HL-60/S4 (cell line): Measurements from ENCODE around the gene EHD3.

Source experiments
- in situ Hi-C: fragments of 300-500 bp; cut with MboI; formaldehyde crosslinking; loops from 2 replicates; pipeline ENCODE4 v1.14.3; 2022; ENCODE audit warnings: low sequenced_read_pairs

Gene EHD3

DNA sequence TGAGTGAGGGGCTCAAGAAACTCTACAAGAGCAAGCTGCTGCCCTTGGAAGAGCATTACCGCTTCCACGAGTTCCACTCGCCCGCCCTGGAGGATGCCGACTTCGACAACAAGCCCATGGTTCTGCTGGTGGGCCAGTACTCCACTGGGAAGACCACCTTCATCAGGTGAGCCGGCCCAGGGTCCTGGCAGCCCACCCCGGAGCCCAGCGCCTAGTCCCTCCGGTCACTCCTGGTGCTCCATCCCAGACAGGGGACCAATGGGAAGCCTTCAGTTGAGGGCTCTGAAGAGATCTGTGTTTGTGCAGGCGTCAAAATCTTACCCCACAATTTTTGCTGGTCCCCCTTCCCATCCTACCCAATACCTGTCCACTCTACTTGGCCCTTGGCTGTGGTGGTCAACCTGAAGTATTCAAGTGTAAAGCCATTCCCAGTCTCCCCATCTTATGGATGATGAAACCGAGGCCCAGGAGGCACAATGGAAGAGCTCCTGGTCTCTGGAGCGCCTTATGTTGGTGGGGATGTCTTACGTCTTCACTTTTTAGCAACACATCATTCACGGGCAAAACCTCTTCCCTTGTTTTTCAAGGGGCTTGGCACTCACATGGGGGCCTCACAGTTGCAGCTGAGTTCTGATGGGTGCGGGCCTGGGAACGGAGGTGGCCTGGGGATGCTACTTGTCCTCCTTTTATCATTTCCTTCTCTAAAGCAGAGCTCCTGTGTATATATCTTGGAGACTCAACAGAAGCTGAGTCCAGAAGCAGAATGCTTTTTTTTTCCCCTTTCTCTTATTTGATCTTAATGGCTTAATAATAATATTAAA, 941 bp downstream of the EHD3 start:
- in situ Hi-C loops, result no loop called here

DNA sequence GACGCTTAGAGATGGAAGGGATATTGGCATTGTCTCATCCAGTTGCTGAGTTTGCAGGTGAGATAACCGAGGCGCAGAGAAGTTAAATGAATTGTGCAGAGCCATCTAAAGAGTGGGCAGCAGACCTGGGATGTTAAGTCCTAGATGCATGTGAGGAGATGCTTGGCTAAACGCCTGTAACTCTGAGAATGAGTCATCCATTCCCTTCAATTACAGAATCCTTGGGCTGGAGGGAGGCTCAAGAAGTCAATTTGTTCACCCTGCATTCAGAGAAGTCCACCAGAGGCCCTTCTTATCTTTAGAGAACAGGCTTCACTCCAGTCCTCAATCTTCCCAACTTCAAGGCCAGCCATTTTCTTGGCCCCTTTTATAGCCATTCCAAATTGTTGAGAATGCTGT, 1.6 kb downstream of the EHD3 start:
- in situ Hi-C loops, result no loop called here

DNA sequence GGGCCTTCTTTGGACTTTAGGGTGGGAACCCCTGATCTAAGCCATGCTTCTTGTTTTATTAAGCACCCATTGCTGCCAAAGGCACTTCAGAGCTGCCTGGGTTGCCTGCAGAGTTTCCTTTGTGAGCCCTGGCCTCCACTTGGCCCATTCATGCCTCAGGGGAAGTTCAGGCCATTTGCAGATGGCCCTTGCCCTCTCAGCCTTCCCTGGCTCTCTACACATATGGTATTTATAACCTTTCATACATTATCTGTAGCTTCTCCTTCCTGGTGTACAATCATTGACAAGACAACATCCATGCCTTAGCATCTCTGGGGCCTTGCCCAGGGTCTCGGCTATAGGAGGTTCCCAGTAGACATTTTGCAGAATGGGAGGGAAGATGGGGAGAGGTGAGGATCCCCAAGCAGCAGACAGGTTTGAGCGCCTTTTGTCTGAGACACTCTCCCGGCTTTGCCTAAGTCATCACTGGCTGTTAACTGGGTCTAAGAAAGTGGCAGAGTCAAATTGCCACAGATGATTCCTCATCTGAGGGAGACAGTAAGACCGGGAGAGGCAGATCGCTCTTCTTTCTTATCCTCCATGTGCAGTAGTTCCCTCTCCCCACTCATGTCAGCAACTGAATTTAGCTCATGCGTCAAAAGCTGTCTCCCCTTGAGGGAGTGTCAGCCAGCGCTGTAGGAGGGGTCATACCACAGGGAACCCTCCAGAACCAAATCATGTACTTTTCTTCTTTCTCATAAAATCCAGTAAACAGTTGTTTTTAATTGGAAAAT, 2.7 kb downstream of the EHD3 start:
- in situ Hi-C loops, result no loop called here

DNA sequence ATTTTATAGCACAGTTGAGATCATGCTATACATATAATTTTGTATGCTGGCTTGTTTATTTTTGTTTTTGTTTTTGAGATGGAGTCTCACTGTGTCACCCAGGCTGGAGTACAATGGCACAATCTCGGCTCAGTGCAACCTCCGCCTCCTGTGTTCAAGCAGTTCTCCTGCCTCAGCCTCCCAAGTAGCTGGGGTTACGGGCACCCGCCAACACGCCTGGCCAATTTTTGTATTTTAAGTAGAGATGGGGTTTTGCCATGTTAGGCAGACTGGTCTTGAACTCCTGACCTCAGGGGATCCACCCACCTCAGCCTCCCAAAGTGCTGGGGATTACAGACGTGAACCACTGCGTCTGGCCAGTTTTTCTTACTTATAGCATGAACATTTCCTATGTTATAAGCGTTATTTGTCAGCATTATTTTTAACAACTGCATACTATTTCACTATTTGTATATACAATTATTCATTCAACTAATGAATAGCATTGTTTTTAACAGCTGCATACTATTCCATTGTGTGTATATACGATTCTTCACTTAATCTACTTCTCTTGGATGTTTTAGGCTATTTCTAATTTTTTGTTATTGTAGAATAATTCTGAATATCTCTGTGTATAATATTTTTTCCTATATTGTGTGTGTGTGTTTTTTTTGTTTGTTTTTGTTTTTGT, 3.5 kb downstream of the EHD3 start:
- in situ Hi-C loops, result no loop called here

DNA sequence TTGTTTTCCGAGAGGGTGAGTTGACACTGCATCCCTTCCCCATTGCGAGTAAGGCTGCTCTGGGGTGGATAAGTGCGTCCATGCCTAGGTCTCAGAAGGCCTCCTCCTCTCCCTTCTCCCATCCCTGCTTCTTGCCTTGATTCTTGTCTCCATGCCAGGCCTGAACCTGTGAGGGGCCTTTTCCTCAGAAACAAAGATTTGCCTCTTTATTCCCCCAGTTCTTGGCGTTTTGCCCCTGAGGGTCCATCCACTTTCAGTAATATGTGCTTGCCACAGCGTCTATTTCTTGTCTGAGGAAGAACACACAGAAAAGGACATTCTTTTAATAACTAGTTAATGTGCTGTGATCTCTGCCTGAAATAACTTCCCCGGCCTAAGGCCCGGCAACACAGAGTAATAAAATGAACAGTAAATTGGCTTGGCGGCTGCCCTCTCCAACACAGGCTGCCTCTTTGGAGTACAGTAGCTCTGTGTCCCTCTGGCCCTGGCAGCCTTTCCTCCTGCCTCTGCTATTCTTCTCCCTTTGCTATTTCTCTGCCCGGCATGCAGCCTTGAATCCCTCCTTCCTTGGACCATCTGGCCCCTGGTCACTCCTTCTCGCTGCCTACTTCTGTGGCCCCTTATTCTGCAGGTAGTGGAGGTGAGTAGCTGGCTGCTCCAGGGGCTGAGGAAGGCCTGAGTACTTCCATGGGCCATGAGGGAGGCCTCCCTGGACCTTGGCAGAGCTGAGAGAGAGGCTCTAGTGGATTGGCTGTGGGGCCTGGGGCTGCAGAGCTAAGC, 4.4 kb downstream of the EHD3 start:
- in situ Hi-C loops, result no loop called here

DNA sequence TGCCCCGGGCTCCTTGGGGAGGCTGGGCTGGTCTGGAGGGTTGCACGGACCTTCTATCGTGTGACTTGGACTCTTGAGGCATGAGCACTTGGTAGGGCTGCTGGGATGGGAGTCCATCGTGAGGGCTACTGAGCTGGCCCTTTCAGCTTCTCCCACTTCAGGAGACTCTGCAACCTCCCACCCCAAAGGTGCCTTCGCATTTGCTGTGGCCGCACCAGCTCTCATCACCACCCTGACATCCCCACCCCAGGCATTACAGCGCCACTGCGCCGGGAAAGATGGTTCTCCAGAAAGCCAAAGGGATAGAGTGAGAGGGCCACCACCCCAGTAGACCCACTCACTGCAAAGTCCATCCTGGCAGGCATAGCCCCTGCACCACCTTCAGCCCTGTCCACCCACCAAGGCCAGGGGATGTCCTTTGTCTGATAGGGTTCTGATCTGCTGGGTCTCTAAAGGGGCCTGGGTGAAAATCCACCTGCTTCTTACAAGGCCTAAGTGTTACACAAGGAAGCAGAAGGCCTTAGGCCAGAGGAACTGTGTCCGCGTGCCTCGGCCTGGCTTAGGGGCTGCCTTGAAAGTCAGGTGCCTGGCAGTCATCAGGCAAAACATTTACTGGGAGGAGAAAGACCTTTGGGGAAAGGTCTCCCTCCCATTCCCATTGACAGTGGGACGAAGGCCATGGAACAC, 5.1 kb downstream of the EHD3 start:
- in situ Hi-C loops, result no loop called here

DNA sequence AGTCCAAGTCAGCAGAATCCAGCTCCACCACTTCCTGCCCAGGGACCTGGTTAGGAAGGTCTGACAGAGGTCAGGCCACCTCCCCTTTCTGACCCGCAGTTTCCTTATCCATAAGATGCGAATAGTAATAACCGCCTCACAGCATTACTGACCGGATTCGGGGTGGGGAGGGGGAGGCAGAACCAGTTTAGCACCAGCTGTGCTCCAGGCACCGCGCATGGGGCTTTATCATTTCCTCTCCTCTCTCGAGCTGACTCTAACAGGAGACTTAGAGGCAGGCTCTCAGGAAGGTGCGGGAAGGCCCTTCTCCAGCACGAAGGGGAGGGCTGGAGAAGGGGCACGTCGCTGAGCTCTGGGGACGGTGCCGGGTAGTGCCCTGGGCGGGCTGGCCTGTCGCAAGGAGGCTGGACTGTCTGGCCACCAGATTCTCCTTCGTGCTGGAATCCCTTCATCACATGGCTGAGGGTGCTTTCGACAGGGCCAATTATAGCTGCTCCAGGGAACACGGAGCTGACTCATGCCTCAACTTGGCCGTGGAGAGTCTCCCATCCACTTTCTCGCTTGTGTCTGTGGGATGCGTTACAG, 5.7 kb downstream of the EHD3 start:
- in situ Hi-C loops, result no loop called here

DNA sequence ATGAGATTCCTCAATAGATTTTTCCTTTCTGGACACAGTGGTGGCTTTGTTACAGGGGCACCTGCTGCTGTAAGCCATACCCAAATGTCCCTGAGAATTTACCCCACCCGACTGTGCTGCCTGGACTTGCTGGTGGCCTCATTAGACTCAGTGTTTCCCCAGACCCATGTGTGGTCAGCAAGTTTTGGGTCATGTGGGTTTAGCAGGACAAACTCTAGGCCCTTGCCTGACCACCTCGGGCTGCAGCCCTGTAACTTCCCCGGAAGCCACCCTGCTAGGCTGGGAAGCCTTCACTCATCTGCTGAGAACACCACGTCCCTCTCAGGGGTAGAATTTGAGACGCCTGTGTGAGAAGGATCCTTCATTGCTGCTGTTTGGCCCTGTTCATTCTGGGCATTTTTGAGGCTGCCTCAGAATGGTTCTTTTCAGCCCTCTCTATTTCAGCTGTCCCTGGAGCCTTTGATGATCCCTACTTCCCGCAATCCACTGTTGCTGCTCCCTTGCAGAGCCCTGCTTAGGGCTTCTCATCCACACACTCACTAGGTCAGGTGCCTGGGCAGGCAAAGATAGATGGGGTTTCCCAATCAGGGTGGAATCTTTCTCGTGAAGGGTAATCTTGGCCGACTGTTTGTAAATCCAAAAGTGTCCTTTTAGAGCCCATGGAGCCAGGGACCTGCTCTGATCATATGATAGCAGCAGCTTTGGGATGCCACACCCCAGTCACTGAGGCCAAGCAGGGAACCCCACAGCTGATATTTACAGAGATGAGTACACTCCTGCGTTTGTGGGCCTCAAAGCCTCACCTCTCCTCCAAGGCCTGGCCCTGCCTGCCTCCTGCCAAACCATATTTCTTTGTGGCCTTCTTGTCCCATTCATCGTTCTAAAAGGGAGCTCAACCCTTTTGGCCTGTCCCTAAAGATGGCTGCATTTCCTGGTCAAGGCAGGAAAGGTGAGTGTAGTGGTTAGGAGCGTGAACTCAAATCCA, 6.7 kb downstream of the EHD3 start:
- in situ Hi-C loops, result no loop called here

DNA sequence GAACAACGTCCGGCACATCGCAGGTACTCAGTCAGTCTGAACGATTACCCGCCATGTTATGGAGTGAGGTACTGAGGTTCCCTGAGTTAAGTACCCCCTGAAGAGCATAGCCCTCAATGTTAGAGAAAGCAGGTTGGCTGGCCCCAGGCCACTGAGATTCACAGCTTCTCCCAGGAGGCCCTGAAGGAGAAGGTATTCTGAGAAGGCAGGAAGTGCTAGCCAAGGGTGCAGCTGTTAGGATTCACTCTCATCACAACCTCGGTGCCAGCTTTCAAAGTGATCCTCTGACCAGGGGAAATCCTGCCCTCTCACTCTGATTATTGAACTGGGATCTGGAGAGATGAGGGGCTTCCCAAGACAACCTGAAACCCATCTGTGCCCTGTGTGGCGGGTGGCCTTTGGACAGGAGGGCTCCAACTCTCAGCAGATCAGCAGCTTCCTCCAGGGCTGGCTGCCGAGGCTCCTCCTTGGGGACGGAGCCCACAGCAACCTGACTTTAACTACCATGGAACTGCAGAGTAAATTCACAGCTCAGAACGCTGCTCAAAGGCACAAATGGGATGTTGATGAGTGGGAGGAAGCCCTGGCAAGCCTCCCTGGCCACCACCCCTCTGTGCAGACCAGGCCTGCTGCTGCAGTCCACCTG, 7.8 kb downstream of the EHD3 start:
- in situ Hi-C loops, result no loop called here

DNA sequence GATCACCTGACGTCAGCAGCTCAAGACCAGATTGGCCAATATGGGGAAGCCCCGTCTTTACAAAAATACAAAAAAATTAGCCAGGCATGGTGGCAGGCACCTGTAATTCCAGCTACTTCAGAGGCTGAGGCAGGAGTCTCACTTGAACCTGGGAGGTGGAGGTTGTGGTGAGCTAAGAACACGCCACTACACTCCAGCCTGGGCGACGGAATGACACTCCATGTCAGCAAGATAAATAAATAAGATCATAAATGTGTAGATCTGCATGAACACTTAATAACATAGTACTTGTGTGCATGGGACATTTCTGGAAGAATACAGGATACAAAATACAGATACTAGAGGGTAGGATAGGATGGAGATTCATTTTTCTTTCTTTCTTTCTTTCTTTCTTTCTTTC, 9.1 kb downstream of the EHD3 start:
- in situ Hi-C loops, result no loop called here

DNA sequence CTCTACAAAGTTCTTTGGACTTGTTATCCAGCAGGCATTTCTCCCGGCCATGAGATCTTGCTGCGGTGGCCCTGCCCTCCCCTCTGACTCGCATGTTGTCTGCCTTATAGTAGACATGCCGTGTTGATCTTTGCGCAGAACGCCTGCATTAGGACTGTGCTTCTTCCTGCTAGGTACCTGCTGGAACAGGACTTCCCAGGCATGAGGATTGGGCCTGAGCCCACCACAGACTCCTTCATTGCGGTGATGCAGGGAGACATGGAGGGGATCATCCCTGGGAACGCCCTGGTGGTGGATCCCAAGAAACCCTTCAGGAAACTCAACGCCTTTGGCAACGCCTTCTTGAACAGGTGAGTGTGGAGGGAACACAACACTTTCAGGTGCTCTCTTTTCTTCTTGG, 10.1 kb downstream of the EHD3 start:
- in situ Hi-C loops, result no loop called here

DNA sequence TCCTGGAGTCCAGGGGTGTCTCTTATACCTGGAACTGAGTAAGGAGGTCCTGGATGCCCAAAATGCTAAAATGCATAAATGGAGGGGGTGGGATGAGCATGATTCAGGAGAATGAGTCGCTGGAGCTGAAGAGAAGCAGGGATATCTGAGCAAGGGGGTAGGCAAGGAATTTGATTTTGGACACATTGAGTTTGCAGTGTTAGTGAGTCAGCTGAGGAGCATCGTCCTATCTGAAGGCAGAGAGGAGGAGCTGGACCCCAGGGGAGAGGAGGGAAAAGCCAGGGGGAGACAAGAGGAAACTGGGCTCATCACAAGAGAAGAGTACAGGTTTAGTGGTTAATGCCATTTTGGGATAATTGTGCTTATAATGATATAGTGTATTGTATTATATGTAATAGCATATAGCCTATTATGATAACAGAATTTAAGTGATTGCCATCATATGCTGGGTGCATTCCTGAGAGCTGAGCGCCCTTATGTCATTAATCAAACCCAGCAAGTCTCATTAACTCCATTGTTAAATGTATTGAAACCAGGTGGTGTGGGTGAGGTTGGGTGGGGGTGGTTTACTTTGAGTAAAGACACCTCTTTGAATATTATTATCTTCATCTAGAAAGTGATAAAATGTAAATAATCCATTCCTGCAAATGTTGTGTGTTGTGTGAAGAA, 12.4 kb downstream of the EHD3 start:
- in situ Hi-C loops, result no loop called here

DNA sequence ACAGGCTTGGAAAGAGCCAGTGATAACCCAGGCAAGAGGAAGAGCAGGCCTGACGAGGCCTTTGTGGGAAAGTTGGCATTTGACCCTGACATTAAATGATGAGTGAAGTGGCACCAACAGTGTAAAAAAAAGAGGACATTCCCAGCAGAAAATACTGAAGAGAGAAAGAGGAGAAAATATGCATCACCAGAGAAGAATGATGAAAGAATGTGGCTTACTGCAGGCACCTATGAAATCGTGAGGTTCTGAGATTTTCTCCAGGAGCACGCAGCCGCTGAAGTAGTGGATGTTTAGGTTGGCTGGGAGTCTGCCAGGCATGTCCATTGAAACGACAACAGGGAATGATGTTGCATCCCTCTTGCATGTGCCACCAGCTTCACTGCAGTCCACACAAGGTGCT, 13.8 kb downstream of the EHD3 start:
- in situ Hi-C loops, result no loop called here

DNA sequence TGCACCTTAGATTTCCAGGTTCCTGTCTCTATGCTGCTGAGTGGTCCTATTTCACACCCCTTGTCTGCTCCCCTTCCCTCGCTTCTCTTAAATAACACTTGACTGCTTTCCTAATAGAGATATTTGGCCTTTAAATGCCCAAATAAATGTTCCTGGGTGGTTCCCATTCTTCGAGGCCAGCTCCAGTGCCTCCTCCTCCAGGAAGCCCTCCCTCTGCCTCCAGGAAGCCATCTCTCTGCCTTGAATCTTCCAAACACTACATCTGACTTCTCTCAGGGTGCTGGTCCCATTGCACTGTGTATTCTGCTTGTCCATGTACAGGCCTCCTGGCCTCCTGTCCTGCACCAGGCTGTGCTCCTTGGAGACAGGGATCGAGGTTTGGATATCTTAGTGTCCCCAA, 14.2 kb downstream of the EHD3 start:
- in situ Hi-C loops, result no loop called here

DNA sequence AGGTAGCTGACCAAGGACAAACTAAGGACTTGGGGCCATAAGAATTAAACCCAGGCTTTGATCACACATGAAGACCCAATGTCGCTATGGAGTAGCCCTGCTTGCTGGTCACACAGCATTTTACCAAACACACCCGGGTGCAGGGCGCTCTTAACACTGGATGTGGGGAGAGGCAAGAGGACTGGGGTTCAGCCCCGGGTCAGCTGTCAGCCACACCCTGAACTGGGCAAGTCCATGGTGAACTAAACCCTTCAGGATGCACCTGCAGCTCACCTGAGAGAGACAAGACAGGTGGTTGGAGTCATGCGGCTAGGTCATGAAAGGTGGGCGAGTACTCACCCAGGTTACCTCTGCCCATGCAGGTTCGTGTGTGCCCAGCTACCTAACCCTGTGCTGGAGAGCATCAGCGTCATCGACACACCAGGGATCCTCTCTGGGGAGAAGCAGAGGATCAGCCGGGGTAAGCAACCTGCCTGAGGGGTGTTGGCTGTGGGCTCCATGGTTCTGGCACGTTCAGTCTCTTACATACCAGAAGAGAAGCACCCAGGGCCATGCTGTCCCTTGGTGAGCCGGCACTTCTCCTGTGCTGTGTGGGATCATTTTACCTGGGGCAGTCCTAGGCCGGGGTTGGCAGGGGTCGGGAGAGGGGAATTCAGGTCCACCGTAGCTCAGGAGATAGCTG, 15.2 kb downstream of the EHD3 start:
- in situ Hi-C loops, result no loop called here

DNA sequence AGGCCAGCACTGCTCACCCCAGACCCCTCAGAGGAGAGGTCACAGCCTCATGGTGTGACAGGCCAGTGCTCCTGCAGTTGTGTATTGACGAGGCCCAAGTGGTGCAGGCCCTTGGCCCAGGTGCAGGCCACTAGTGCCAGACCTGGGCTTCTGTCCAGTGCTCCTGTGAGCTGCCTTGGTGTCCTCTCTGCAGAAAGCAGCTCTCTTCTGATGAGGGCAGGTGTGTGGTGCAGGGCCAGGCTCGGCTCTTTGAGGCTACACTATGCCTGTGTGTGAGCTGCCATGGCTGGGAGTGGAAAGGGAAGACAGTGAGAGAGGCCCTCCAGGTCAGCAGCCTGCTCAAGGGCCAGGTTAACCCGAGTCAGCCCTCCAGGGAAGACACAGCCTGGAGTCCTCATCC, 17.1 kb downstream of the EHD3 start:
- in situ Hi-C loops, result no loop called here

DNA sequence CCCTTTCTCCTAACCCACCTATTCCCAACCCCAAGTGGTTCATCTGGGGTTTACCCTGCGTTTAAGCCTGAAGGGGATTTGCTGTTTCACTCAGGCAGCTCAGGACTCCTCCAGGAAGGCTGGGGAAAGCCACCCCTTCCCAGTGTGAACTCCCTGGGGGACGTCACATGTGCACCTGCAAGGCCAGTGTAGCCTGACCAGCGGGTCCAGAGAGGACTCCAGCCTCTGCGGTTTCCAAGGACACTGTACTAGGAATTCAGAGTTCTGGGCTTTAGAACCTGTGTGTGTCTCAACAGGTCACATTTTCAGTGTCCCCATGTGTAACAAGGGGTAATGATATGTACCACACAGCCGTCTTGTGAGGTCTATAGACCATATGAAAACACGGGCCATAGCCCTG, 17.9 kb downstream of the EHD3 start:
- in situ Hi-C loops, result no loop called here
